OCI-LY3 (cell line): ENCODE data around the gene MYO5A.

Experiments used
- CTCF ChIP-seq: fragments of 200-600, 300-600 bp; sonication (generic); IDR thresholded peaks from 2 replicates; pipeline ENCODE4 v1.5.1; 2014; ENCODE audit warnings: antibody characterized with exemption, low read length, low read depth
- EZH2phosphoT487 ChIP-seq: fragments of 200-600 bp; shearing (Covaris generic); IDR thresholded peaks from 2 replicates; pipeline ENCODE4 v1.6.1; 2018; ENCODE audit warnings: antibody characterized with exemption, mixed run types, low read depth

- TF ChIP-seq CTCF (no peak), EZH2phosphoT487 (no peak)
Measured at GRCh38 chr15:52529341-52529924, 753 bp upstream of the MYO5A start.
